GM19467 (cell line): Measurements from ENCODE around the gene DDA1.
"Not testable (repeated sequence)": the region's sequence is repeated elsewhere in the genome, so short reads cannot be mapped to it uniquely, and the experiment has no call there.

Experiments used
- ATAC-seq: cut with Tn5 transposase; IDR thresholded peaks from one replicate; pipeline ENCODE4 v1.9.1; 2021; ENCODE audit warnings: mild to moderate bottlenecking, moderate library complexity; ENCODE audit not compliant: unreplicated experiment

Gene DDA1

GRCh38 chr19:17286752-17287151, 22.6 kb upstream of the DDA1 start:
- ATAC-seq: no peak

GRCh38 chr19:17289489-17289888, 19.9 kb upstream of the DDA1 start:
- ATAC-seq: no peak

GRCh38 chr19:17292301-17293074, 16.9 kb upstream of the DDA1 start:
- ATAC-seq: peak; percentile 55

- ATAC-seq: no peak
These were observed 15.8 kb upstream of the DDA1 start for GRCh38 chr19:17293605-17294004.

- no peak for ATAC-seq
These were observed 15.1 kb upstream of the DDA1 start for GRCh38 chr19:17294051-17294891.

GRCh38 chr19:17295551-17295950, 13.8 kb upstream of the DDA1 start:
- ATAC-seq: not testable (repeated sequence)

GRCh38 chr19:17296273-17296672, 13.1 kb upstream of the DDA1 start:
- no peak for ATAC-seq

GRCh38 chr19:17296976-17297375, 12.4 kb upstream of the DDA1 start:
- ATAC-seq: no peak

GRCh38 chr19:17300992-17301619, 8.3 kb upstream of the DDA1 start:
- ATAC-seq: no peak

- no peak for ATAC-seq
These were observed 6.8 kb upstream of the DDA1 start for GRCh38 chr19:17302391-17303166.

GRCh38 chr19:17303167-17303939, 6.0 kb upstream of the DDA1 start, which contains the start of gene ABHD8:
ABHD8 (minus strand) TSS chr19:17303425; CDS start chr19:17301616, 1,809 bp downstream.
- peak; percentile 46 for ATAC-seq

- no peak for ATAC-seq
These were observed 5.5 kb upstream of the DDA1 start for GRCh38 chr19:17303940-17304267.

- no peak for ATAC-seq
These were observed 4.8 kb upstream of the DDA1 start for GRCh38 chr19:17304386-17305215.

- ATAC-seq: no peak
These were observed 4.2 kb upstream of the DDA1 start for GRCh38 chr19:17305216-17305516.

GRCh38 chr19:17305517-17306284, 3.7 kb upstream of the DDA1 start, which contains the start of gene MRPL34:
MRPL34 (plus strand) TSS chr19:17305872; CDS start chr19:17305893, 21 bp downstream.
- peak; percentile 75 for ATAC-seq

- no peak for ATAC-seq
These were observed 3.1 kb upstream of the DDA1 start for GRCh38 chr19:17306285-17306714.

- no peak for ATAC-seq
These were observed 1.4 kb upstream of the DDA1 start for GRCh38 chr19:17307876-17308377.

- no peak for ATAC-seq
These were observed 650 bp downstream of the DDA1 start for GRCh38 chr19:17309965-17310461.
